ENCODE results near the gene EVX1.

EVX1 gene

GRCh38 chr7:27237735-27238334 is 4.8 kb upstream of the EVX1 start:
- peaks cover 18 to 100% (median 71%) of the 10 kb centered on the region in 5 experiments for H3K27me3 ChIP-seq (replicated peaks in 2 of 5; ENCODE audit: control insufficient read depth in 4 of 5, insufficient read depth in 5 of 5, low read length in 4 of 5)

GRCh38 chr7:27238979-27239386 is 3.6 kb upstream of the EVX1 start:
- no peak for DNase-seq
- ChIA-PET POLR2A (no interaction called here), CTCF (interaction anchor here (1.3 to 2.0 kb wide), 4 partner anchors 12 to 698 kb away, joined by 3 to 6 read pairs (median 4); no protein-coding TSS in a partner anchor)
- Histone ChIP-seq H3K4me1 (ENCODE audit: control extremely low read depth in 1 of 4, control insufficient read depth in 4 of 4, insufficient read depth in 4 of 4, low read length in 3 of 4) (peaks cover 0 to 26% (median 22%) of the 10 kb centered on the region in 4 experiments), H3K4me3 (ENCODE audit: control insufficient read depth in 1 of 7, extremely low read depth in 1 of 7, insufficient read depth in 4 of 7, low read depth in 2 of 7, low read length in 6 of 7) (peak overlapping the region in 1 of 7 experiments; percentile 32), H3K27ac (ENCODE audit: insufficient read depth in 1 of 2, low read depth in 1 of 2, low read length in 2 of 2, poor library complexity in 1 of 2, severe bottlenecking in 2 of 2) (no peak overlapping the region), H3K27me3 (replicated peaks in 2 of 5; ENCODE audit: control insufficient read depth in 4 of 5, insufficient read depth in 5 of 5, low read length in 4 of 5) (peaks cover 15 to 100% (median 73%) of the 10 kb centered on the region in 5 experiments), H3K9me3 (ENCODE audit: control extremely low read depth in 1 of 5, control insufficient read depth in 4 of 5, insufficient read depth in 2 of 5, low read depth in 1 of 5, low read length in 4 of 5) (no peaks in the 10 kb centered on the region), H3K36me3 (ENCODE audit: control insufficient read depth in 4 of 4, insufficient read depth in 4 of 4, low read length in 3 of 4) (no peaks in the 10 kb centered on the region)
- 38% methylated on average over 13 of the region's 15 CpGs for WGBS (ENCODE audit: insufficient coverage)

More at GRCh38 chr7:27237735-27238334, 4.8 kb upstream of the EVX1 start:
- no peaks in the 10 kb centered on the region for H3K36me3 ChIP-seq (ENCODE audit: control insufficient read depth in 4 of 4, insufficient read depth in 4 of 4, low read length in 3 of 4)
- H3K4me3 ChIP-seq (ENCODE audit: control insufficient read depth in 1 of 7, extremely low read depth in 1 of 7, insufficient read depth in 4 of 7, low read depth in 2 of 7, low read length in 6 of 7): no peak overlapping the region
- H3K9me3 ChIP-seq (ENCODE audit: control extremely low read depth in 1 of 5, control insufficient read depth in 4 of 5, insufficient read depth in 2 of 5, low read depth in 1 of 5, low read length in 4 of 5): no peaks in the 10 kb centered on the region
- WGBS (ENCODE audit: insufficient coverage): 80% methylated on average over 1 of the region's 1 CpG
- DNase-seq: no peak
- CTCF ChIA-PET: interaction anchor here (1.0 to 2.0 kb wide), 5 partner anchors 10 to 683 kb away, joined by 3 to 6 read pairs (median 4); no protein-coding TSS in a partner anchor
- H3K4me1 ChIP-seq (ENCODE audit: control extremely low read depth in 1 of 4, control insufficient read depth in 4 of 4, insufficient read depth in 4 of 4, low read length in 3 of 4): peaks cover 0 to 21% (median 20%) of the 10 kb centered on the region in 4 experiments
- no peak overlapping the region for H3K27ac ChIP-seq (ENCODE audit: insufficient read depth in 1 of 2, low read depth in 1 of 2, low read length in 2 of 2, poor library complexity in 1 of 2, severe bottlenecking in 2 of 2)
- POLR2A ChIA-PET: interaction anchor here (1.3 kb wide), 1 partner anchor 11 kb away, joined by 3 read pairs; no protein-coding TSS in a partner anchor

- Histone ChIP-seq H3K36me3 (ENCODE audit: control insufficient read depth in 4 of 4, insufficient read depth in 4 of 4, low read length in 3 of 4) (no peaks in the 10 kb centered on the region), H3K27me3 (replicated peaks in 2 of 5; ENCODE audit: control insufficient read depth in 4 of 5, insufficient read depth in 5 of 5, low read length in 4 of 5) (peaks cover 12 to 100% (median 70%) of the 10 kb centered on the region in 5 experiments), H3K4me1 (ENCODE audit: control extremely low read depth in 1 of 4, control insufficient read depth in 4 of 4, insufficient read depth in 4 of 4, low read length in 3 of 4) (peaks cover 0 to 26% (median 22%) of the 10 kb centered on the region in 4 experiments), H3K9me3 (ENCODE audit: control extremely low read depth in 1 of 5, control insufficient read depth in 4 of 5, insufficient read depth in 2 of 5, low read depth in 1 of 5, low read length in 4 of 5) (no peaks in the 10 kb centered on the region), H3K4me3 (ENCODE audit: control insufficient read depth in 1 of 7, extremely low read depth in 1 of 7, insufficient read depth in 4 of 7, low read depth in 2 of 7, low read length in 6 of 7) (peak overlapping the region in 1 of 7 experiments; percentile 32), H3K27ac (ENCODE audit: insufficient read depth in 1 of 2, low read depth in 1 of 2, low read length in 2 of 2, poor library complexity in 1 of 2, severe bottlenecking in 2 of 2) (no peak overlapping the region)
- WGBS (ENCODE audit: insufficient coverage): 3% methylated on average over 36 of the region's 55 CpGs
- CTCF ChIA-PET: interaction anchor here (1.3 to 2.0 kb wide), 3 partner anchors 17 to 697 kb away, joined by 3 to 6 read pairs (median 4); no protein-coding TSS in a partner anchor
- POLR2A ChIA-PET: no interaction called here
- peak in 1 of 3 donors; percentile 44 for DNase-seq
Observed at GRCh38 chr7:27239387-27240014, 3.1 kb upstream of the EVX1 start.

- no peak for DNase-seq
- H3K4me3 ChIP-seq (ENCODE audit: control insufficient read depth in 1 of 7, extremely low read depth in 1 of 7, insufficient read depth in 4 of 7, low read depth in 2 of 7, low read length in 6 of 7): no peak overlapping the region
- CTCF ChIA-PET: interaction anchor here (1.0 to 1.8 kb wide), 4 partner anchors 18 to 697 kb away, joined by 3 to 4 read pairs (median 3); no protein-coding TSS in a partner anchor
- no peaks in the 10 kb centered on the region for H3K9me3 ChIP-seq (ENCODE audit: control extremely low read depth in 1 of 5, control insufficient read depth in 4 of 5, insufficient read depth in 2 of 5, low read depth in 1 of 5, low read length in 4 of 5)
- POLR2A ChIA-PET: no interaction called here
- no peaks in the 10 kb centered on the region for H3K36me3 ChIP-seq (ENCODE audit: control insufficient read depth in 4 of 4, insufficient read depth in 4 of 4, low read length in 3 of 4)
- 5% methylated on average over 13 of the region's 18 CpGs for WGBS (ENCODE audit: insufficient coverage)
- H3K27ac ChIP-seq (ENCODE audit: insufficient read depth in 1 of 2, low read depth in 1 of 2, low read length in 2 of 2, poor library complexity in 1 of 2, severe bottlenecking in 2 of 2): no peak overlapping the region
- H3K4me1 ChIP-seq (ENCODE audit: control extremely low read depth in 1 of 4, control insufficient read depth in 4 of 4, insufficient read depth in 4 of 4, low read length in 3 of 4): peaks cover 0 to 28% (median 21%) of the 10 kb centered on the region in 4 experiments
- peaks cover 12 to 100% (median 72%) of the 10 kb centered on the region in 5 experiments for H3K27me3 ChIP-seq (replicated peaks in 2 of 5; ENCODE audit: control insufficient read depth in 4 of 5, insufficient read depth in 5 of 5, low read length in 4 of 5)
Observed at GRCh38 chr7:27240015-27240731, 2.4 kb upstream of the EVX1 start.

GRCh38 chr7:27241189-27242056 is 1.2 kb upstream of the EVX1 start:
- ChIA-PET POLR2A (interaction anchor here (0.5 kb wide), 1 partner anchor 129 kb away, joined by 5 read pairs; no protein-coding TSS in a partner anchor), CTCF (interaction anchor here (0.7 to 1.7 kb wide), 7 partner anchors 9 to 504 kb away, joined by 3 to 5 read pairs (median 3); no protein-coding TSS in a partner anchor)
- H3K27ac ChIP-seq (ENCODE audit: insufficient read depth in 1 of 2, low read depth in 1 of 2, low read length in 2 of 2, poor library complexity in 1 of 2, severe bottlenecking in 2 of 2): no peak overlapping the region
- no peaks in the 10 kb centered on the region for H3K9me3 ChIP-seq (ENCODE audit: control extremely low read depth in 1 of 5, control insufficient read depth in 4 of 5, insufficient read depth in 2 of 5, low read depth in 1 of 5, low read length in 4 of 5)
- no peaks in the 10 kb centered on the region for H3K36me3 ChIP-seq (ENCODE audit: control insufficient read depth in 4 of 4, insufficient read depth in 4 of 4, low read length in 3 of 4)
- H3K27me3 ChIP-seq (replicated peaks in 2 of 5; ENCODE audit: control insufficient read depth in 4 of 5, insufficient read depth in 5 of 5, low read length in 4 of 5): peaks cover 12 to 100% (median 69%) of the 10 kb centered on the region in 5 experiments
- no peak for DNase-seq
- WGBS (ENCODE audit: insufficient coverage): 11% methylated on average over 9 of the region's 17 CpGs
- H3K4me1 ChIP-seq (ENCODE audit: control extremely low read depth in 1 of 4, control insufficient read depth in 4 of 4, insufficient read depth in 4 of 4, low read length in 3 of 4): peaks cover 0 to 33% (median 24%) of the 10 kb centered on the region in 4 experiments
- no peak overlapping the region for H3K4me3 ChIP-seq (ENCODE audit: control insufficient read depth in 1 of 7, extremely low read depth in 1 of 7, insufficient read depth in 4 of 7, low read depth in 2 of 7, low read length in 6 of 7)

GRCh38 chr7:27242154-27242553 is 448 bp upstream of the EVX1 start:
- no peaks in the 10 kb centered on the region for H3K36me3 ChIP-seq (ENCODE audit: control insufficient read depth in 4 of 4, insufficient read depth in 4 of 4, low read length in 3 of 4)
- peaks cover 0 to 34% (median 24%) of the 10 kb centered on the region in 4 experiments for H3K4me1 ChIP-seq (ENCODE audit: control extremely low read depth in 1 of 4, control insufficient read depth in 4 of 4, insufficient read depth in 4 of 4, low read length in 3 of 4)
- CTCF ChIA-PET: interaction anchor here (0.7 to 1.7 kb wide), 6 partner anchors 9 to 503 kb away, joined by 3 to 5 read pairs (median 3); no protein-coding TSS in a partner anchor
- DNase-seq: no peak
- H3K27ac ChIP-seq (ENCODE audit: insufficient read depth in 1 of 2, low read depth in 1 of 2, low read length in 2 of 2, poor library complexity in 1 of 2, severe bottlenecking in 2 of 2): no peak overlapping the region
- no peak overlapping the region for H3K4me3 ChIP-seq (ENCODE audit: control insufficient read depth in 1 of 7, extremely low read depth in 1 of 7, insufficient read depth in 4 of 7, low read depth in 2 of 7, low read length in 6 of 7)
- POLR2A ChIA-PET: no interaction called here
- H3K27me3 ChIP-seq (replicated peaks in 2 of 5; ENCODE audit: control insufficient read depth in 4 of 5, insufficient read depth in 5 of 5, low read length in 4 of 5): peaks cover 12 to 100% (median 68%) of the 10 kb centered on the region in 5 experiments
- no peaks in the 10 kb centered on the region for H3K9me3 ChIP-seq (ENCODE audit: control extremely low read depth in 1 of 5, control insufficient read depth in 4 of 5, insufficient read depth in 2 of 5, low read depth in 1 of 5, low read length in 4 of 5)
- WGBS (ENCODE audit: insufficient coverage): 13% methylated on average over 12 of the region's 14 CpGs
